SK-N-SH (cell line): ENCODE data around the gene DERL2.

Source experiments
- CHD2 ChIP-seq: fragments of 150-350 bp; IDR thresholded peaks from 2 replicates; pipeline ENCODE4 v1.6.1; 2018; ENCODE audit warnings: low read length; ENCODE audit not compliant: partially characterized antibody
- EP300 ChIP-seq, 2 experiments: IDR thresholded peaks; 2 replicates each; pipeline versions ENCODE4 v1.4.0 to v1.6.1; 2012; ENCODE audit warnings: borderline replicate concordance in 1 of 2, low read depth in 1 of 2, low read length in 1 of 2
- FOSL2 ChIP-seq: IDR thresholded peaks from 2 replicates; pipeline ENCODE4 v1.4.0; 2012; ENCODE audit warnings: low read depth, mild to moderate bottlenecking, moderate library complexity, borderline replicate concordance
- GABPA ChIP-seq: IDR thresholded peaks from 2 replicates; pipeline ENCODE4 v1.4.0; 2012; ENCODE audit warnings: low read depth, mild to moderate bottlenecking
- NFIC ChIP-seq: IDR thresholded peaks from 2 replicates; pipeline ENCODE4 v1.4.0; 2012; ENCODE audit warnings: borderline replicate concordance
- RAD21 ChIP-seq: IDR thresholded peaks from 2 replicates; pipeline ENCODE4 v1.6.1; 2012; ENCODE audit warnings: mild to moderate bottlenecking, low read length
- REST ChIP-seq: IDR thresholded peaks from 2 replicates; pipeline ENCODE4 v1.6.1; 2012; ENCODE audit warnings: mild to moderate bottlenecking, low read depth, low read length, moderate library complexity
- RFX5 ChIP-seq: IDR thresholded peaks from 2 replicates; pipeline ENCODE4 v1.6.1; 2012; ENCODE audit warnings: mild to moderate bottlenecking, improper control_type of control experiment, low read length
- SIN3A ChIP-seq: IDR thresholded peaks from 2 replicates; pipeline ENCODE4 v1.6.1; 2012; ENCODE audit warnings: low read depth, mild to moderate bottlenecking, low read length, moderate library complexity, borderline replicate concordance
- USF2 ChIP-seq: fragments of 150-350 bp; IDR thresholded peaks from 2 replicates; pipeline ENCODE4 v1.6.1; 2017; ENCODE audit warnings: antibody characterized with exemption, low read length, low read depth, borderline replicate concordance
- YY1 ChIP-seq: IDR thresholded peaks from 2 replicates; pipeline ENCODE4 v1.4.0; 2012; ENCODE audit warnings: low read depth, mild to moderate bottlenecking
- TF ChIP-seq, protein P1 (sequence below): fragments of 200-600 bp; sonication (generic); IDR thresholded peaks from 2 replicates; pipeline ENCODE4 v1.6.1; 2017; ENCODE audit warnings: antibody characterized with exemption, mild to moderate bottlenecking, moderate library complexity
- TF ChIP-seq, protein P2 (sequence below): IDR thresholded peaks from 2 replicates; pipeline ENCODE4 v1.4.0; 2012; ENCODE audit warnings: low read depth

DNA sequence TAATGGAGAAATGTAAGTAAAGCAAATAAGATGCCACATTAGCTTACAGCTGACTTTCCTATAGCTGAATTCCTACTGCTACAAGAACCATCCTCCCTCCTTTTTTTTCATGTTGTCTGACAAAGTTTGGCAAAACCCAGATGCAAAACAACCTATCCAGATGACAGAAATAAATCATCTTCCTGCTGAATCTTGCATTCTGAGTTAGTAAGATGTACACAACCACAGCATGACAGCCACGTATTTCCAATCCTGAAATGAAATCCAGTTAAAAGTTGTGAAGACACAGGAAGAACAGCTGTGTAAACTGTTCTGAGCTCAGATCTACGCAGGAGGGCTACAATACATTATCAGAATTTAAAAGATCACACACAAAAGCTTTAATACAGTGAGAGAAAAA is 12.1 kb downstream of the DERL2 start:
- TF ChIP-seq CHD2 = no peak
- TF ChIP-seq USF2 = no peak
- TF ChIP-seq NFIC = no peak
- TF ChIP-seq, protein P1, sequence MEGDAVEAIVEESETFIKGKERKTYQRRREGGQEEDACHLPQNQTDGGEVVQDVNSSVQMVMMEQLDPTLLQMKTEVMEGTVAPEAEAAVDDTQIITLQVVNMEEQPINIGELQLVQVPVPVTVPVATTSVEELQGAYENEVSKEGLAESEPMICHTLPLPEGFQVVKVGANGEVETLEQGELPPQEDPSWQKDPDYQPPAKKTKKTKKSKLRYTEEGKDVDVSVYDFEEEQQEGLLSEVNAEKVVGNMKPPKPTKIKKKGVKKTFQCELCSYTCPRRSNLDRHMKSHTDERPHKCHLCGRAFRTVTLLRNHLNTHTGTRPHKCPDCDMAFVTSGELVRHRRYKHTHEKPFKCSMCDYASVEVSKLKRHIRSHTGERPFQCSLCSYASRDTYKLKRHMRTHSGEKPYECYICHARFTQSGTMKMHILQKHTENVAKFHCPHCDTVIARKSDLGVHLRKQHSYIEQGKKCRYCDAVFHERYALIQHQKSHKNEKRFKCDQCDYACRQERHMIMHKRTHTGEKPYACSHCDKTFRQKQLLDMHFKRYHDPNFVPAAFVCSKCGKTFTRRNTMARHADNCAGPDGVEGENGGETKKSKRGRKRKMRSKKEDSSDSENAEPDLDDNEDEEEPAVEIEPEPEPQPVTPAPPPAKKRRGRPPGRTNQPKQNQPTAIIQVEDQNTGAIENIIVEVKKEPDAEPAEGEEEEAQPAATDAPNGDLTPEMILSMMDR = no peak
- TF ChIP-seq RAD21 = no peak
- TF ChIP-seq SIN3A = no peak
- no peak for TF ChIP-seq REST
- no peak for TF ChIP-seq EP300 (IDR thresholded peaks at IDR 0.05; ENCODE audit: borderline replicate concordance in 1 of 2, low read depth in 1 of 2, low read length in 1 of 2)
- TF ChIP-seq GABPA = no peak
- TF ChIP-seq RFX5 = no peak
- TF ChIP-seq, protein P2, sequence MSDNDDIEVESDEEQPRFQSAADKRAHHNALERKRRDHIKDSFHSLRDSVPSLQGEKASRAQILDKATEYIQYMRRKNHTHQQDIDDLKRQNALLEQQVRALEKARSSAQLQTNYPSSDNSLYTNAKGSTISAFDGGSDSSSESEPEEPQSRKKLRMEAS = no peak
- no peak for TF ChIP-seq FOSL2
- TF ChIP-seq YY1 = no peak
